GM21360 (cell line): Measurements from ENCODE around the gene KAT5.
"Not testable (repeated sequence)": the region's sequence is repeated elsewhere in the genome, so short reads cannot be mapped to it uniquely, and the experiment has no call there.

Experiments
- ATAC-seq: cut with Tn5 transposase; IDR thresholded peaks from one replicate; pipeline ENCODE4 v1.9.1; 2021; ENCODE audit warnings: mild to moderate bottlenecking, moderate library complexity; ENCODE audit not compliant: unreplicated experiment

The KAT5 gene

GRCh38 chr11:65711785-65712632 is at the start of gene KAT5:
Gene KAT5 (plus strand): TSS chr11:65712252. CDS start chr11:65712268, 16 bp downstream.
- peak; percentile 67 for ATAC-seq

GRCh38 chr11:65662799-65663638 is 49.0 kb upstream of the KAT5 start, which contains the start of gene RELA:
Gene RELA (minus strand): TSS chr11:65662916. CDS start chr11:65662832, 84 bp downstream.
- peak; percentile 83 for ATAC-seq

- no peak for ATAC-seq
Measured at GRCh38 chr11:65663639-65664200, 48.3 kb upstream of the KAT5 start.

- ATAC-seq = no peak
Measured at GRCh38 chr11:65672180-65672860, 39.7 kb upstream of the KAT5 start.

GRCh38 chr11:65672982-65673381 is 39.1 kb upstream of the KAT5 start:
- no peak for ATAC-seq

- no peak for ATAC-seq
Measured at GRCh38 chr11:65680192-65680743, 31.8 kb upstream of the KAT5 start.

- ATAC-seq = not testable (repeated sequence)
Measured at GRCh38 chr11:65683480-65683879, 28.6 kb upstream of the KAT5 start.

GRCh38 chr11:65685981-65686380 is 26.1 kb upstream of the KAT5 start:
- ATAC-seq = no peak

GRCh38 chr11:65691847-65692246 is 20.2 kb upstream of the KAT5 start:
- ATAC-seq = not testable (repeated sequence)

- ATAC-seq = no peak
Measured at GRCh38 chr11:65692367-65692766, 19.7 kb upstream of the KAT5 start.

- ATAC-seq = no peak
Measured at GRCh38 chr11:65695459-65696241, 16.4 kb upstream of the KAT5 start.

- no peak for ATAC-seq
Measured at GRCh38 chr11:65696802-65697552, 15.1 kb upstream of the KAT5 start.

- ATAC-seq = no peak
Measured at GRCh38 chr11:65698205-65698604, 13.8 kb upstream of the KAT5 start.

- no peak for ATAC-seq
Measured at GRCh38 chr11:65699306-65699705, 12.7 kb upstream of the KAT5 start.

- no peak for ATAC-seq
Measured at GRCh38 chr11:65700399-65700798, 11.7 kb upstream of the KAT5 start.

GRCh38 chr11:65701686-65702085 is 10.4 kb upstream of the KAT5 start:
- ATAC-seq = no peak

GRCh38 chr11:65703846-65704245 is 8.2 kb upstream of the KAT5 start:
- no peak for ATAC-seq

- ATAC-seq = not testable (repeated sequence)
Measured at GRCh38 chr11:65706303-65706763, 5.7 kb upstream of the KAT5 start.

- ATAC-seq = not testable (repeated sequence)
Measured at GRCh38 chr11:65707002-65707401, 5.0 kb upstream of the KAT5 start.
